ENCODE measurements around the gene MT1A.

DNA sequence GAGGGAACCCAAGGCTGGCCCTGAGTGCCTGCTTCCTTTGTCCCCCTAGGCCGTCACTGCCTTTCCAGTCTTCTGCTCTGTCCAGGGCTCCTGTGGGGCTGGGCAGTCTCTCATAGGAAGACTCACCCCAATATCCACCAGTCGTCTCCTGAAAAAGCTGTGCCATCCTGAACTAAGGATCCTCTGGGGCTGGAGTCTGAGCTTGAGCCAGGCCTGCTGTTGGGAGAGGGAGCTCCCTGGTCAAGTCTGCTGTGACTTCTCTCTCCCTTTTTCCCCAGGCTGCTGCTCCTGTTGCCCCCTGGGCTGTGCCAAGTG lies 32.1 kb downstream of the MT1A start:
- TF ChIP-seq, protein P1, sequence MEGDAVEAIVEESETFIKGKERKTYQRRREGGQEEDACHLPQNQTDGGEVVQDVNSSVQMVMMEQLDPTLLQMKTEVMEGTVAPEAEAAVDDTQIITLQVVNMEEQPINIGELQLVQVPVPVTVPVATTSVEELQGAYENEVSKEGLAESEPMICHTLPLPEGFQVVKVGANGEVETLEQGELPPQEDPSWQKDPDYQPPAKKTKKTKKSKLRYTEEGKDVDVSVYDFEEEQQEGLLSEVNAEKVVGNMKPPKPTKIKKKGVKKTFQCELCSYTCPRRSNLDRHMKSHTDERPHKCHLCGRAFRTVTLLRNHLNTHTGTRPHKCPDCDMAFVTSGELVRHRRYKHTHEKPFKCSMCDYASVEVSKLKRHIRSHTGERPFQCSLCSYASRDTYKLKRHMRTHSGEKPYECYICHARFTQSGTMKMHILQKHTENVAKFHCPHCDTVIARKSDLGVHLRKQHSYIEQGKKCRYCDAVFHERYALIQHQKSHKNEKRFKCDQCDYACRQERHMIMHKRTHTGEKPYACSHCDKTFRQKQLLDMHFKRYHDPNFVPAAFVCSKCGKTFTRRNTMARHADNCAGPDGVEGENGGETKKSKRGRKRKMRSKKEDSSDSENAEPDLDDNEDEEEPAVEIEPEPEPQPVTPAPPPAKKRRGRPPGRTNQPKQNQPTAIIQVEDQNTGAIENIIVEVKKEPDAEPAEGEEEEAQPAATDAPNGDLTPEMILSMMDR (IDR thresholded peaks at IDR 0.05; ENCODE audit: extremely low read depth in 1 of 2, insufficient read depth in 1 of 2, low read depth in 1 of 2, low read length in 2 of 2): no peak
- TF ChIP-seq, protein P2, sequence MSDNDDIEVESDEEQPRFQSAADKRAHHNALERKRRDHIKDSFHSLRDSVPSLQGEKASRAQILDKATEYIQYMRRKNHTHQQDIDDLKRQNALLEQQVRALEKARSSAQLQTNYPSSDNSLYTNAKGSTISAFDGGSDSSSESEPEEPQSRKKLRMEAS (IDR thresholded peaks at IDR 0.05; ENCODE audit: insufficient read depth, insufficient read length): no peak
